ENCODE data around the gene CSNK1D. TPM values are rescaled to one million over a fixed set of nuclear protein-coding genes. Genes with fewer than 3 reads are reported as not detected.
"Not testable (repeated sequence)": the region's sequence is repeated elsewhere in the genome, so short reads cannot be mapped to it uniquely, and the experiment has no call there.

The CSNK1D gene
- total RNA-seq, 1 donor from 2014 or later, result 80.9 TPM

DNA sequence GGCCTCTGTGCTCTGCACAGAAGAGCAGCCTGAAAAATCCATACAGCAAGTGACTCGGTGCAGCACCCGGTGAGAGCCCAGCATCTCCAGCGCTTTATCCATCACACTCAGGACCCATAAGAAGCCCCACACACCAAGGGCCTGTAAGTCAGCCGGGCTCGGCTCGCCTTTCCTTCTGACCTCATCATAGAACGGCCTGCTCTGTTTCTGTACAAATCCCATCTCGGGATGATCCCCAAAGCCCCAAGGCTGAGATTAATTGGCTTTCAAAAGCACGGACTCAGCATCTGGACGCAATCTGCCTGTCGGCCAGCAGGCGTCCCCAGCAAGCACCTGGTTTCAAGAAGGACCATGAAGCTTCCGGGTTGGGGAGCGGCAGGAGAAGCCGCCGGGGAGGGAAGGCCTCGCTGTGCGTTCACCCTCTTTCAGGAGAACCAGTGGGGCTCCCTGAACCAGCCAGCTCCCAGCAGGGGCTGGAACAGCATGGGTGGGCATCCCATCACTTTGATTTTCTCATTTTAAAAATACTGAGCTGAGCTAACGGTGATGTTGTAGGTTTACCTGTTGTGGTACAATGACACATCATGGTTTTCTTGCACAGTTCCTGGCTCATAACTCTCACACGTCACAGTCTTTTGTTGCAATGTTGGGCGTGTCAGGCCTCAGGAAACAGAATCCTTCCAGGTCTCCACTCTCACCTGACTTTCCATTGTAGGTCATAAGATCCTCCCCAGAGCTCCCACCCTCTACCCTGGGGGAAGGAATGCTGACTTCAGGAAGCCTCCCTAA is 67.6 kb downstream of the CSNK1D start:
- intact Hi-C loops (cut with DNase I), result loop anchor here (5.0 kb wide), 1 partner anchor 116 kb away; no protein-coding TSS in a partner anchor
- peak; percentile 93 for DNase-seq (ENCODE audit: low spot score)

DNA sequence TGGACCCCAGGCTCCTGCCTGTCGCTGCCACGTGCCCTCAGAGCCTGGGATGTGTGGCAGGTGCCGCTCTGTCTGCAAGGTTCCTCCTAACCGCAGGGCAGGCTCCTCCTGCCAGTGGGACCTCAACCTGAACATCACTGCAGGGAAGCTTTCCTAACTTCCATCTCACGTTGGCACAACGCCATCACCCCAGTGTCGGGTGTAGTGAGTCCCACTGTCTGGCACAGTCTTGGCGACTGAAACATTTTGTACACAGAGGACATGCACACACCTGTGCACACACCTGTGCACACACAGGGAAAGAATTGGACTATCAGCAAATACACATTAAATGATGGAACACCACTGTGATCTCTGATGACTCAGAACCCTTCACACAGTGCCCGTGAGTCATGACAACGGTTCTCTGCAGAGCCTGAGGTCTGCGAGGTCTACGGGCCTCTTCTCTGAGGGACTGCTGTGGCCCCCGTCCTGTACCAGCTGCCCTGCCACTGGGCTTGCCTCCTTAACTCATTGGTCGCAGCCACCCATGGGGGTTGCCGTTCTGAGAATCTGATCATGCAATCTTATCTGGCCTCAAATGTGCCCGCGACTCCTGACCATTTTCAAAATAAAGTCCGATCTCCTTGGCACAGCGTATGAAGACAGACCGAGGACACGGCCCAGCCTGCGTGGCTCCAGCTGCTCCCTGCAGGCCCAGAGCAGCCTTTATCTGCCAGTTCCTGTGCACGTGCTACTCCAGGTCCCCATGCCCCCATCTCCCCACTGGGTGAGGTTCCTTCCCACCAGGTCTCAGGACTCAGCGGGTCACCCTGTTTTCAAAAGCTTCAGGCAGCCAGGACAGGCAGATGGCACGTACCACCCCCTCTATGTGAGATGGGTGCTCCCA is 68.4 kb downstream of the CSNK1D start:
- intact Hi-C loops (cut with DNase I), result loop anchor here (5.0 kb wide), 1 partner anchor 117 kb away; no protein-coding TSS in a partner anchor

DNA sequence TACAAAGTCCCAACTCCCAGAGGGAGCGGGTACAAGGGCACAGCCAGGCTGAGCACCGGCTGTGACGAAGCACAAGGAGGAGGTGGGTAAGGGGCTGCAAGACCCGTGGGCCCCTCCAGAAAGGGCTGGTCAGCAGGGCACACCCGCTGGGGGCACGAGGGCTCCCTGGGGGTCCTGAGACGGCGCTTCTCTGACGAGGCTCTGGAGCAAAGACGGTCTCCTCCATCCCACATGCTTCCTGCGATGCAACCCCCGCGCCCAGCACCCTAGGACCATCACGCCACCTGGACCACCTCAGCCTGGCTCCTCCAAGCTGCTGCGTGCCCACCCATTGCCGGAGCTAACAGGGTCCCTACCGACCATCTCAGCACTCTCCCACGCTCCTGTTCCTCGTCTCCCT is 69.6 kb downstream of the CSNK1D start:
- DNase-seq (ENCODE audit: low spot score), result no peak
- intact Hi-C loops (cut with DNase I), result no loop called here

More for the DNA sequence above, 68.4 kb downstream of the CSNK1D start:
- DNase-seq (ENCODE audit: low spot score), result no peak

DNA sequence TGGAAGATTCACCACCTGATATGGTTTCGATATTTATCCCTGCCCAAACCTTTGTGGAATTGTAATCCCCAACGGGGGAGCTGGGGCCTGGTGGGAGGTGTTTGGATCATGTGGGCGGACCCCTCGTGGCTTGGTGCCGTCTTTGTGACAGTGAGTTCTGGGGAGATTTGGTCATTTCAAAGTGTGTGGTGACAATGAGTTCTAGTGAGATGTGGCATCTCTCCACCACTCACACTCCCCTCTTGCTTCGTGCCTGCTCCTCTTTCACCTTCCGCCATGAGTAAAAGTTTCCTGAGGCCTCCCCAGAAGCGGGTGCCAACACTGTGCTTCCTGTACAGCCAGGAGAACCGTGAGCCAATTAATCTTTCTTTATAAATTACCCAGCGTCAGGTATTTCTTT is 70.5 kb downstream of the CSNK1D start:
- intact Hi-C loops (cut with DNase I), result no loop called here
- DNase-seq (ENCODE audit: low spot score), result no peak

DNA sequence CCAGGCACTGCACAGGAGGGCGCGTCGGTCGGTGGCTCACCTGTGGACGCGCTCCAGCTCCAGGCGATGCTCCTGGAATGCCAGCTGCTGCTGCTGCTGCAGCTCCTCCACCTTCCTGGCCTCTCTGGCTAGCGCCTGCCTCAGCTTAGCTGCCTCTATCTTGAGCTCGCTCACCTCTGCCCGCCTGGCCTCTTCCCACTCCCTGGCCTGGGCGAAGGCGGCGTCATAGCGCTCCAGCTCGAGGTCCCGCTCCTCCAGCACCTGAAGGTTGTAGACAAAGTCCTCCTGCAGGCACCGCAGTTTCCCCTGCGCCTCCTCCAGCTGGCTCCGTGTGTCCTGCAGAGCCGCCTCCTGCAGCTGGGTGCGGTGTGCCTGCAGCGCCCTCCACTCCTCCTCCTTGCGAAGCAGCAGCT is 72.0 kb downstream of the CSNK1D start:
- peak; percentile 63 for DNase-seq (ENCODE audit: low spot score)
- intact Hi-C loops (cut with DNase I), result no loop called here

DNA sequence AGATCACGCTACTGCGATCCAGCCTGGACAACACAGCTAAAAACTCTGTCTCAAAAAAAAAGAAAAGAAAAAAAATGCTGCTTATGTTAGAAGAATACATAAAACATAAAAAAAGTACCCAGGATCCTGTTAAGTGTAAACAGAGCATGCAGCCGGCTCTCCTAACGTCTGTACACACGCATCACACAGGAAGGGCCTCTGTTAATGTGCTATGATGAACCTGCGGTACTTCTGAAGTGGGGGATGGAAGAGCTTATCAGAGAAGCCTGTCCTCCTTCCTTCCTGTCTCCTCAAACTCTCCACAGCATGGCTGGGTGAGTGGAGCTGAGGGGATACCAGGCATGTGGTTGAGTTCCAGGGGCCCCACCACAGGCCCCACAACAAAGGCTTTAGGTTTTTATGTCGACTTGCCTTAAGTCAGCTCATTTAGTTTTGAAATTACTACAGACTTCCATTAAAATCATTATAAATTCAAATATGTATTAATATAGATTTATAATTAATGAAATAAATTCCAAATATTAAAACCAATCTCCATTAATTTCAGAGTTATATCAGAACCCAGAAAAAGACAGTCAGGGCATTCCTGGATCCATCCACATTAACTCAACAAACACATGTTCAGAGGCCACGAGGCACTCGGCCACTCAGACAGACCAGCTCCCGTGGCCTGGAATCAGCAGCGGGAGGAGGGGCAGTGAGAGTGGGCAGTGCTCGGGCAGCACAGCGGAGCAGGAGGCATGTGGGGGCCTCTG is 72.6 kb downstream of the CSNK1D start:
- DNase-seq (ENCODE audit: low spot score), result no peak
- intact Hi-C loops (cut with DNase I), result no loop called here

DNA sequence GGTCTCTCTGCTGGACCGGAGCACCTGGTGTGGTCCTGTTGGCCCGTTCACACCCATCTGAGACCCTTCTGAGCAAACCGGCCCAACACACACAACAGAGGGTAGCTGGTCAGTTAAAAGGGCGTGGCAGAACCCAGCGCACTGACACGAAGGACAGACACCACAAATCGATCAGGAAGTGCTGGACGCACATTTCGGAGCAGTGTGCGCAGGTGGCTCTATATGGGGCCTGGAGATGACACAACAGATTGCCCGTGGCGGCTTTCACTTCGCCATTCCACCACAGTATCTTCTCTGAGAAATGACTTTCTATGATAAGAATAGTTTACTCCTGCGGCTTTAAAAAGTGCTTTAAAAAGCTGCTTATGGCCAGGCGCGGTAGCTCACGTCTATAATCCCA is 73.4 kb downstream of the CSNK1D start:
- intact Hi-C loops (cut with DNase I), result no loop called here

DNA sequence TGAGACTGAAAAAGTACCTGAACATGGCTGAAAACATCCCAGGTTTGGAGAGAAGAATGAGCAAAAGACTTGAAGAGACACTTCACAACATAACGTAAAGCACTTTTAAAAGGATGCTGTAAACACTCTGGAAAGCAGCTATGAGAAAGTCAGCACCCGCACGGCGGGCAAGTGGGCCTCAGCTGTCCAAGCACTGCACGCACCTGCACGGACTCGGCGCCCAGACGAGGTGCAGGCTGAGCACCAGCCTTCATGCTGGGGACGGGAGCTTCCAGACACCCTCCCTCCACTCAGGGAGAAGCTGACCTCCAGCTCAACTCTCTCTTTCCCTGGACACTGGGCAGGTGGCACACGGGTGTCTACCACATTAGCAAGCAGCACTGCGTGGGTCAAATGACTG is 74.0 kb downstream of the CSNK1D start:
- intact Hi-C loops (cut with DNase I), result no loop called here
- no peak for DNase-seq (ENCODE audit: low spot score)

More for the DNA sequence above, 73.4 kb downstream of the CSNK1D start:
- peak; percentile 57 for DNase-seq (ENCODE audit: low spot score)

DNA sequence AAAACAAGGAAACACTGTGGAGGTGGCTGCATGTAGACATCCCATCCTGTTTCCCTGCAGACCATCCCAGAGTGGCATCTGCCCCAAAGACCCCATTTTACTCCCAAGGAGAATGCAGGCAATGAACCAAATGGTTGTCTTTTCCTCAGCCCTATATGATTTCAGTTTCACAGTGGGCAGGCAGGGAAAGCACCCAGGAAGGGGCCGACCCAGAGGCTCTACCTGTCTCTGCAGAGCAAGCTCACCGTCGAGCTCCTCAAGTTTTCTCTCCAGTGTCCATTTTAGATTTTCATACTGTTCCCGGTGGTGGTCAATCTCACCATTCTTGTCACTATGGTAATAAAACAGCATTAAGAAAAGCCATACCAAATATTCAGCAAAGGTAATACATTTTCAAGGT is 75.4 kb downstream of the CSNK1D start:
- intact Hi-C loops (cut with DNase I), result no loop called here
- DNase-seq (ENCODE audit: low spot score), result no peak

DNA sequence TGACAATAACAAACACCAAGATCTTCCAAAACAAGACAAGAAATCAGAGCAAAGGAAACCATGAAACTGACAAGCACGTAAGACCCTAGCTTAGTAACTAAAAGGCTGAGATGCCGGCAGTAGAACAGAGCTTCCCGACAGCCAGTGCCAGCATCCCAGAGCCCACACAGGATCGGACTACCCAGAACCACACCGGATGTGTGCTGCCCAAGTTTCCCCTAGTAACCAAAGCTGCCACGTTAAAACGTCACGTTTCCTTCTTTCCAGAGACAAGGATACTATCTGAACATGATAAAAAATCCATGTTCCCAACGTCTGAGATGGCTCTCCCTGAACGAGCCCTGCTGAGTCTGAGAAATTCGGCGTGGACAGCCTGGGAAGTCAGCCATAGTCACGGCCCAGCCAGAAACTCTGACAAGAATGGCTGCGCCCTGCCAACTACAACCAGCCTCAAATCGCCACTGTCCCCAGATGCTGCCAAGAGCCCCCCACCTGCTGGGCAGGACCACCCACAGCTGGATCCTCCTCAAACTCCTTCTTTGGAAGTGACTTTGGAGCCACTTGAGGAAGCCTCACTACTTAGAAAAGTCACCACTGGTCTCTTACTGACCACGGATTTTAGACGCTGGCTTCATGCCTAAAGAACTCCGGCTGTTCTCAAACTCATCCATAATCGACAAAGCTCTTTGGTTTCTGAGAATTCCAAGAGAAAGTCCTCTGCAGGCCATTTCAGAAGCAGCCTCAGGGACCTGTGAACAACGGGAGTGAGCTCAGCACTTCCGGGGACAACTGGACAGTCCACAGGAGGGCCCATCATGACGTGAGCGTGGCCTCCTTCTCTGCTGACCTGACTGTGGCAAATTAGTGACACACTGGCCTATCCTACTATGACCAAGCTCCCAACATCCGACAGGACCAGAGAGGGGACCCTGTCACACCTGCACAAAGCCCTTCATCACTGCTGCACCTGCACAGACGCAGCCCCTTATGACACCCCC is 77.5 kb downstream of the CSNK1D start:
- DNase-seq (ENCODE audit: low spot score), result peak; percentile 64
- intact Hi-C loops (cut with DNase I), result no loop called here

DNA sequence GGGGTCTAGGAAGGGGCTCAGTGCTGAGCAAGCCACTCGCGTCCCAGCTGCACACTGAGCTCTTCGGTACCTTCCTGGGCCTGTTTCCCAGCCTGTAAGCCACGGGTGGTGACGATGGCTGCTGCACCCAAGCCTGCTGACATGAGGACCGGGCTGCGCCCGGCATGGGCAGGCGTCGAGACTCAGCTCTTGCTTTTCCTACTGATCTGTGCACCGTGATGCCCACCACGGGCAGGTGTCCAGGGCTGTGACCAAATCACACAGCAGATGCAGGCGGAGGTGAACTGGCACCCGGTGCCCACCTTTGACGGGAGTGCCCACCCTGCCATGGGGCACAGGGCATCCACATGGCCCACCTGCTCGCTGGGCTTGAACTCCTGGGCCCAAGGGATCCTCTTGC is 78.7 kb downstream of the CSNK1D start:
- intact Hi-C loops (cut with DNase I), result no loop called here
- DNase-seq (ENCODE audit: low spot score), result no peak

DNA sequence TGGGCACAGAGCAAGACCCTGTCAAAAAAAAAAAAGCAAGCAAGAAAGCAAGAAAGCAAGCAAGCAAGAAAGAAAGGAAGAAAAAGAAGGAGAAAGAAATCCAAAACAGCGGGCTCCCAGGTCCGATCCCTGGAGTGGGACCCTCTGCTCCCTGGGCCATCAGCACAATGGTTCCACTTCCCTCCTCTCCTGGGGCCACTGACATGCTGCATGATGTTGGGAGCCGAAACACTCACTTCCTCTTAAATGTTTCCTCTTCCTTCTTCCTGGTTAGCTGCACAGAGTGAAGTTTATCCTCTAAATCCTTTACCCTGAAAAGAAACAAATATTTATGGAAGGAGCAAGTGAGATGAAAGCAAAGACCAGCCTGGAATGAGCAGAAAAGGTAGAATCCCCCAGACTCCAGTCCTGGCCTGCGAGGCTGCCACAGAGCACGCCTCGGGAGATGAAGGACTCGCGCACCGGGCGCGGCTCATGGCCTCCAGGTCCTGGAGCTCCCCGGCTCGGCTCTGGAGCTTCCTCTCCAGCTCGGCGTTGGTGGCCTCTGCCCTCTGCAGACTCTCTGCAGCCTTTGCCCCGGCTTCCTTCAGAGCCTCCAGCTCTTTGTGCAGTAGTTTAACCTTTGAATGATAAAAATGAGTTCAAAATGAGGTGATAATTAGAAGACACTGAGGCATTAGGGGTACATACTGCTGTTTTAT is 79.8 kb downstream of the CSNK1D start:
- DNase-seq (ENCODE audit: low spot score), result no peak
- intact Hi-C loops (cut with DNase I), result no loop called here

DNA sequence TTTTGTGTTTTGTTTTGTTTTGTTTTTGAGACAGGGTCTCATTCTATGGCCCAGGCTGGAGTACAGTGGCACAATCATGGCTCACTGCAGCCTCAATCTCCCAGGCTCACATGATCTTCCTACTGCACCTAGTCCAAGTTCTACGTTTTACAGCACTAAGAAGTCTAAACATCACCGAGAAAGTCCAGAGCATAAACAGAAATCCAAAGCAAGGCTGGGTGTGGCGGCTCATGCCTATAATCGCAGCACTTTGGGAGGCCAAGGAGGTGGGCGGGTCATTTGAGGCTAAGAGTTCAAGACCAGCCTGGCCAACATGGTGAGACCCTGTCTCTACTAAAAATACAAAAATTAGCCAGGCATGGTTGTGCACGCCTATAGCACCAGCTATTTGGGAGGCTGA is 80.5 kb downstream of the CSNK1D start:
- intact Hi-C loops (cut with DNase I); DNase-seq (ENCODE audit: low spot score): not testable (repeated sequence)

Small RNAs within 50 kb of the gene (microRNA-seq; reads per million reads assigned to microRNA genes)
- gene MIR6787, result not detected

Other genes starting within 250 kb of the CSNK1D start
- gene RAC3, start 242.0 kb downstream of the CSNK1D start, total RNA-seq, result 0.65 TPM
- 144 TPM for gene DCXR, start 236.0 kb downstream of the CSNK1D start, total RNA-seq
- 21.0 TPM for gene RFNG, start 221.9 kb downstream of the CSNK1D start, total RNA-seq
- gene GPS1, start 221.8 kb downstream of the CSNK1D start, total RNA-seq, result 67.4 TPM
- gene DUS1L, start 207.9 kb downstream of the CSNK1D start, total RNA-seq, result 47.6 TPM
- gene FASN, start 175.5 kb downstream of the CSNK1D start, total RNA-seq, result 22.9 TPM
- gene CCDC57, start 60.9 kb downstream of the CSNK1D start, total RNA-seq, result 10.6 TPM
- 20.7 TPM for gene SLC16A3, start 44.7 kb downstream of the CSNK1D start, total RNA-seq
- 0.62 TPM for gene CD7, start 43.9 kb upstream of the CSNK1D start, total RNA-seq
- 2.0 TPM for gene SECTM1, start 60.1 kb upstream of the CSNK1D start, total RNA-seq
- gene TEX19, start 85.5 kb upstream of the CSNK1D start, total RNA-seq, result not detected
- 0.51 TPM for gene UTS2R, start 98.1 kb upstream of the CSNK1D start, total RNA-seq
- gene HEXD, start 144.6 kb upstream of the CSNK1D start, total RNA-seq, result 14.3 TPM
- 31.3 TPM for gene OGFOD3, start 144.9 kb upstream of the CSNK1D start, total RNA-seq
- 37.4 TPM for gene CYBC1, start 177.1 kb upstream of the CSNK1D start, total RNA-seq
- 49.8 TPM for gene NARF, start 185.0 kb upstream of the CSNK1D start, total RNA-seq
- gene FOXK2, start 246.0 kb upstream of the CSNK1D start, total RNA-seq, result 40.2 TPM

Measured in cardiac septum (tissue), 1 donor.